Heart left ventricle (tissue), 16 donors: Measurements from ENCODE around the gene ZMIZ1. TPM values are rescaled to one million over a fixed set of nuclear protein-coding genes. Genes with fewer than 3 reads are reported as not detected.
"Not testable (repeated sequence)": the region's sequence is repeated elsewhere in the genome, so short reads cannot be mapped to it uniquely, and the experiment has no call there.

Experiments
- ATAC-seq, 4 donors: fragments of 200-7000 bp; cut with Tn5 transposase; one replicate each; pipeline ENCODE4 v1.9.1; 2020 to 2022; ENCODE audit warnings: moderate library complexity in 4 of 4, mild to moderate bottlenecking in 3 of 4, moderate number of reproducible peaks in 1 of 4
- DNase-seq, 5 donors: peaks; one replicate each; pipeline ENCODE4 v3.0.0-alpha.2; 2020
- H3K27ac ChIP-seq, 12 donors: fragments of 200-600 bp; sonication (generic) in 4 of 12; one replicate each; pipeline versions ENCODE4 v1.5.0 to v1.8.0; 2016 to 2022; ENCODE audit warnings: mild to moderate bottlenecking in 2 of 12
- H3K27me3 ChIP-seq, 9 donors: fragments of 200-600 bp; sonication (generic) in 2 of 9; one replicate each; pipeline versions ENCODE4 v1.5.1 to v1.8.0; 2016 to 2022; ENCODE audit warnings: mild to moderate bottlenecking in 3 of 9
- H3K36me3 ChIP-seq, 9 donors: fragments of 200-600 bp; sonication (generic) in 2 of 9; one replicate each; pipeline versions ENCODE4 v1.5.0 to v1.8.0; 2018 to 2022; ENCODE audit warnings: mild to moderate bottlenecking in 2 of 9
- H3K4me1 ChIP-seq, 12 donors: fragments of 200-600 bp; sonication (generic) in 4 of 12; one replicate each; pipeline versions ENCODE4 v1.5.0 to v1.8.0; 2016 to 2022; ENCODE audit warnings: mild to moderate bottlenecking in 3 of 12
- H3K4me3 ChIP-seq, 12 donors: fragments of 200-600 bp; sonication (generic) in 4 of 12; one replicate each; pipeline versions ENCODE4 v1.5.0 to v1.8.0; 2017 to 2022; ENCODE audit warnings: mild to moderate bottlenecking in 9 of 12, moderate library complexity in 4 of 12
- H3K9me3 ChIP-seq, 12 donors: fragments of 200-600 bp; sonication (generic) in 4 of 12; one replicate each; pipeline versions ENCODE4 v1.5.0 to v1.8.0; 2016 to 2022; ENCODE audit warnings: mild to moderate bottlenecking in 1 of 12
- POLR2A ChIP-seq, 2 donors: fragments of 450-650 bp; IDR thresholded peaks; one replicate each; pipeline ENCODE4 v1.6.1; 2017; ENCODE audit warnings: antibody characterized with exemption in 2 of 2, mild to moderate bottlenecking in 2 of 2, moderate library complexity in 2 of 2
- WGBS, 4 donors: extraction: QIAGEN DNeasy Blood & Tissue Kit in 2 of 4; methylation state at CpG; one replicate each; pipeline versions ENCODE4 v1.1.5 to v1.1.7; 2013 to 2018; 5-methylcytosine and 5-hydroxymethylcytosine counted together
- intact Hi-C, 10 donors: fragments of 100-400 bp; cut with DNase I; formaldehyde crosslinking; loops; one replicate each; pipeline versions ENCODE4 v1.11.1 to v1.14.2; 2022
- polyA plus RNA-seq, 2 donors: library from polyadenylated mRNA; stranded (reverse); fragments of 200-250 nt; gene quantifications; one replicate each; pipeline ENCODE4 v1.2.3, GENCODE V29; 2013
- total RNA-seq, 9 donors: library from RNA; depleted of rRNA in 2 of 9; stranded (reverse); fragments of >200 nt in 2 of 9; fragmentation: NEBNext Ultra II Directional in 3 of 9; extraction: Animal tissue kit (Norgen Biotek cat#: 25700) in 3 of 9; gene quantifications; one replicate each; pipeline versions ENCODE4 v1.1.0 to v1.2.4, GENCODE V29; 2016 to 2023
- TF ChIP-seq, protein P1 (sequence below), 12 donors: fragments of 200-600 bp; sonication (generic) in 4 of 12; IDR thresholded peaks; one replicate each; pipeline versions ENCODE4 v1.5.0 to v1.8.0; 2018 to 2022; ENCODE audit warnings: antibody characterized with exemption in 12 of 12, mild to moderate bottlenecking in 5 of 12
- donor health status: ischemic (EF 13 %, LVEDD 7.1; RV severe dilation, severe dysfunction).
- donor health status: healthy with polysubstance abuse.
- donor health status: DM: no; HTN: yes; CAD: no.
- donor health status: DM: no; HTN: no; CAD: no.
- donor health status: ischemic (EF 25% LVEDD 6.9; RV normal size, moderate dysfunction).
- donor health status: ischemic (EF 25% LVEDD 5.7; RV mildly dilated, moderate dysfunction).
- donor health status: healthy.
- donor health status: DM: yes; HTN: yes; CAD: no.
- donor health status: ischemic (EF 35%, LVEDD 5.7; RV mildly dilated, moderate dysfunction).
- donor health status: nonischemic (EF 11% LVEDD 7.7; RV severe dilation, severe dysfunction).
- donor health status: DM: yes; HTN: yes; CAD: no.
- donor health status: PGD.
- donor health status: ischemic (EF 29% LVEDD 5.4; RV normal size, mild dysfunction).
- donor health status: nonischemic (EF 23%, LVEDD 6.1; RV moderate dilation, normal function).

The ZMIZ1 gene
- total and polyA plus RNA-seq, 11 donors: 19.7 to 75.4 (median 49.2) TPM

DNA sequence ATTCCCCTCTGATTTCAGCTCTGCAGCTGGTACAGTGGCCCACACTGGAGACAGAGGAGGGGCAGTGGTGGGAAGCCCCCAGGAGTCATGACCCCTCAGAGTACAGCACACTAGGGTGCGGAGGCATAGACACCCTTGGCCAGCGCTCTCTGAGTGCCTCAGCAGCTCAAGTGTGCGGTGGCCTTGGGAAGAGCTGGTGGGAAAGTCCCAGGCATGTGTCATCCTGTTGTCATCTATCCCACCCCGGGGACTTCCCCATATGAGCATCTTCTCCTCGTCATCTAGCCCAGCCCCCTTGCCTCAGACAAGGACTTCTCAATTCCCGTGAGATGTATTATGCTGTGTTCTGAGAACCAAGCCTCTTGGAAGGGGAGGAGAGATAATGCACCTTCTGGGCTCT is 262.9 kb downstream of the ZMIZ1 start:
- Histone ChIP-seq H3K27me3 (no peaks in the 10 kb centered on the region), H3K4me1 (peaks cover 0 to 10% (median 0%) of the 10 kb centered on the region in 12 donors), H3K27ac (peak overlapping the region in 1 of 12 donors; percentile 15), H3K9me3 (no peaks in the 10 kb centered on the region), H3K4me3 (no peak overlapping the region), H3K36me3 (no peaks in the 10 kb centered on the region)
- TF ChIP-seq, protein P1, sequence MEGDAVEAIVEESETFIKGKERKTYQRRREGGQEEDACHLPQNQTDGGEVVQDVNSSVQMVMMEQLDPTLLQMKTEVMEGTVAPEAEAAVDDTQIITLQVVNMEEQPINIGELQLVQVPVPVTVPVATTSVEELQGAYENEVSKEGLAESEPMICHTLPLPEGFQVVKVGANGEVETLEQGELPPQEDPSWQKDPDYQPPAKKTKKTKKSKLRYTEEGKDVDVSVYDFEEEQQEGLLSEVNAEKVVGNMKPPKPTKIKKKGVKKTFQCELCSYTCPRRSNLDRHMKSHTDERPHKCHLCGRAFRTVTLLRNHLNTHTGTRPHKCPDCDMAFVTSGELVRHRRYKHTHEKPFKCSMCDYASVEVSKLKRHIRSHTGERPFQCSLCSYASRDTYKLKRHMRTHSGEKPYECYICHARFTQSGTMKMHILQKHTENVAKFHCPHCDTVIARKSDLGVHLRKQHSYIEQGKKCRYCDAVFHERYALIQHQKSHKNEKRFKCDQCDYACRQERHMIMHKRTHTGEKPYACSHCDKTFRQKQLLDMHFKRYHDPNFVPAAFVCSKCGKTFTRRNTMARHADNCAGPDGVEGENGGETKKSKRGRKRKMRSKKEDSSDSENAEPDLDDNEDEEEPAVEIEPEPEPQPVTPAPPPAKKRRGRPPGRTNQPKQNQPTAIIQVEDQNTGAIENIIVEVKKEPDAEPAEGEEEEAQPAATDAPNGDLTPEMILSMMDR (IDR thresholded peaks at IDR 0.05): no peak
- TF ChIP-seq POLR2A (IDR thresholded peaks at IDR 0.05): no peak
- DNase-seq (peak; percentile 54 to 69 (median 65)), ATAC-seq (peak; percentile 43 to 76 (median 68))
- 55 to 65% (median 60%) methylated on average over 5 to 6 of the region's 6 CpGs for WGBS, 4 donors
- intact Hi-C loops: no loop called here

DNA sequence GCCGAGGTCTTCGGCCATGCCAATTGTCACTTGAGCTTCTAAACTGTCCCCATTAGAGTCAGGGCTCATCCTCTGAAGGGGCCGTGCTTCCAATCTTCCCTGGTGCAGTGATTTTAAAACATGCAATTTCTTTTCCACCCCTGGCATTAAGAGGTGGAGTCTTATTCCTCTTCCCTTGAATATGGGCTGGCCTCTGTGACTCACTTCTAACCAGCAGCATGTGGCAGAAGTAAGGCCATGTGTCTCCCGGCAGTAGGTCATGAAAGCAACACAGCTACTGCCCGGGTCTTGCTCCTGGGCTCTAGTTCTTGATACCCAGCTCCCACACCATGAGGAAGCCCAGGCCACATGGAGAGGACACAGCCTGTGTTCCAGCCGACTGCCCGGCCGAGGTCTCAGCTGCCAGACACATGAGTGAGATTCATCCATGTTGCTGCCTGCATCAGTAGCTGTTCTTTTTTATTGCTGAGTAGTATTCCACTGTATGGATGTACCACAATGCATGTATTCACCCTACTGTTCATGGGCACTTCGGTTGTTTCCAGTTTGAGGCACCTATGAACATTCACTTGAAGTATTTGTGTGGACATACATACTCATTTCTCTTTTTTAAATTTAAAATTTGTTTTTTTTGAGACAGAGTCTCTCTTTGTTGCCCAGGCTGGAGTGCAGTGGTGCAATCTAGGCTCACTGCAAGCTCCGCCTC is 264.0 kb downstream of the ZMIZ1 start:
- H3K9me3 ChIP-seq, H3K36me3 ChIP-seq, DNase-seq, H3K27ac ChIP-seq, H3K4me3 ChIP-seq, intact Hi-C loops, ATAC-seq, H3K27me3 ChIP-seq: not testable (repeated sequence)
- H3K4me1 ChIP-seq: peaks cover 0 to 10% (median 0%) of the 10 kb centered on the region in 12 donors
- 91 to 95% (median 93%) methylated on average over 2 of the region's 10 CpGs for WGBS, 4 donors

DNA sequence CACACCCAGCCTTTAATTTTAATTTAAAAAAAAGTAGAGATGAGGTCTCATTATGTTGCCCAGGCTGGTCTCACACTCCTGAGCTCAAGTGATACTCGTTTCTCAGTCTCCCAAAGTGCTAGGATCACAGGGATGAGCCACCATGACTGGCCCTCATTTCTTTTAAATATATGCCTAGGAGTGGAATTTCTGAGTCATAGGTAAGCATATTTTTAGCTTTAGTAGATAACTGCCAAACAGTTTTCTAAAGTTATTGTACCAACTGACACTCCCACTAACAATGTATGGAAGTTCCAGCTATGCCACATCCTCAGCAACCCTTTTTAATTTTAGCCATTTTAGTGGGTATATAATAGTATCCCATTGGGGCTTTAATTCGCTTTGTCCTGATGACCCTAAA is 264.7 kb downstream of the ZMIZ1 start:
- no peak for DNase-seq
- Histone ChIP-seq H3K27ac (no peak overlapping the region), H3K36me3 (no peaks in the 10 kb centered on the region), H3K4me3 (no peak overlapping the region), H3K9me3 (no peaks in the 10 kb centered on the region), H3K4me1 (peaks cover 0 to 10% (median 0%) of the 10 kb centered on the region in 12 donors), H3K27me3 (no peaks in the 10 kb centered on the region)
- intact Hi-C loops: no loop called here
- no peak for ATAC-seq
- TF ChIP-seq, protein P1 (IDR thresholded peaks at IDR 0.05): no peak
- no peak for TF ChIP-seq POLR2A (IDR thresholded peaks at IDR 0.05)
- WGBS, 4 donors: 93 to 100% (median 96%) methylated on average over 2 of the region's 2 CpGs

DNA sequence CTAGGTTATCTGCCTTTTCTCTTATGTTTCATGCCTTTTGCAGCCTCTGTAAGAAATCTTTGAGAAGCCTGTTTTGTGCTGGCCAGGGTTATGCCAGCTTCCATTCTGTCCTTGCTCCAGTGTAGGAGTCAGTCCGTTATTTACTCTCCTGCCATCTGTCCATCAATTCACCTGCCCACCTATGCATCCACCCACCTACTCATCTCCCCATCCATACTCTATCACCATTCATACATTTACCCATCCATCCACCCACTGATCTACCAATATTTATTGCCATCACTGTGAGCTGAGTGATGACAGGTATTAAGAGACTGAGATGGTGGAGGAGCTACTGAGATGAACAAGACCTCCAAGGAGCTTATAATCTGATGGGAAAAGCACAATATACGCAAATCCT is 265.8 kb downstream of the ZMIZ1 start:
- no peak for TF ChIP-seq POLR2A (IDR thresholded peaks at IDR 0.05)
- TF ChIP-seq, protein P1 (IDR thresholded peaks at IDR 0.05): no peak
- DNase-seq (no peak), ATAC-seq (no peak)
- Histone ChIP-seq H3K27me3 (no peaks in the 10 kb centered on the region), H3K4me3 (no peak overlapping the region), H3K4me1 (peaks cover 0 to 10% (median 0%) of the 10 kb centered on the region in 12 donors), H3K36me3 (no peaks in the 10 kb centered on the region), H3K9me3 (no peaks in the 10 kb centered on the region), H3K27ac (no peak overlapping the region)
- 90 to 94% (median 93%) methylated on average over 2 of the region's 2 CpGs for WGBS, 4 donors
- intact Hi-C loops: no loop called here

DNA sequence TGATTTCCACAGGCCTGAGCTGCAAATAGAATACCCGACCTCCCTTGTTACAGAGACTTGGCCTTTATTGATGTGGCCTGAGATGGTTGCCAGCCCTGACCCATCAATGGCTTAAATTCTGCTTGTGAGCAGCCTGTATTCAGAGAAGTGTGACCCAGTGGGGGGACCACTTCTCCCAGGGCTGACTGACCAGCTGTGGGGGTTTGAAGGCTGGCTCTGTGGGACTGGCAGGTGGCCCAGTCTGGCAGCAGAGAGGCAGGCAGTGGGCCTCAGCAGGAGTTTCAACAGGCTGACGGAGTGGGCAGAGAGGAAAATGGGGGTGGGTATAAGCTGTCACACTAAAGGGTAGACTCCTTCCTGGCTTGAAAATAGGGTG is 266.3 kb downstream of the ZMIZ1 start:
- TF ChIP-seq, protein P1 (IDR thresholded peaks at IDR 0.05): no peak
- TF ChIP-seq POLR2A (IDR thresholded peaks at IDR 0.05): no peak
- ATAC-seq (no peak), DNase-seq (peak in 1 of 5 donors; percentile 28)
- Histone ChIP-seq H3K36me3 (no peaks in the 10 kb centered on the region), H3K9me3 (no peaks in the 10 kb centered on the region), H3K27ac (no peak overlapping the region), H3K4me1 (peaks cover 0 to 10% (median 0%) of the 10 kb centered on the region in 12 donors), H3K27me3 (no peaks in the 10 kb centered on the region), H3K4me3 (no peak overlapping the region)
- intact Hi-C loops: no loop called here
- WGBS, 4 donors: 63 to 85% (median 74%) methylated on average over 2 of the region's 2 CpGs
